GM19324 (cell line): ENCODE data around the gene LDLRAD2.
A peak's percentile ranks its signal among the peaks of the same experiment; 100 is the strongest.

Experiments used
- ATAC-seq: cut with Tn5 transposase; IDR thresholded peaks from one replicate; pipeline ENCODE4 v1.9.1; 2021; ENCODE audit warnings: mild to moderate bottlenecking, moderate library complexity; ENCODE audit not compliant: unreplicated experiment, low FRiP score

The LDLRAD2 gene

GRCh38 chr1:21857840-21858670, 46.0 kb downstream of the LDLRAD2 start:
- no peak for ATAC-seq

GRCh38 chr1:21859669-21860179, 47.7 kb downstream of the LDLRAD2 start:
- no peak for ATAC-seq

DNA sequence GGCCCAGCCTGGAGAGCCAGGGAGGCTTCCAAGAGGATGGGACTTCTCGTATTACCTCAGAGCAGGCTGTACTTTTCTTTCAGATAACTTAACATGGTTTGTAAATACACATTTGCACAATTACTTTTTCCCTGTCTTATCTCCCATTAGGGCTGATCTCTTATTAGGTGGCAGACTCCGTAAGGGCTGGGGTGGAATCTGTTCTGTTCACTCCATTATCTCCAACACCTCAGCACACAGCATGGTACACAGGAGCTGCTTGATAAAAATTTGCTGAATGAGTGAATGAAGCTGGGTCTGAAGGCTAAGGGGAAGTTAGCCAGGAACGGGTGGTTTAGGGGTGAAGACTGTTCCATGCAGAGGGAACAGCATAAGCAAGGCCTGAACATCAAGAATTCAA, 48.9 kb downstream of the LDLRAD2 start:
- ATAC-seq: no peak

DNA sequence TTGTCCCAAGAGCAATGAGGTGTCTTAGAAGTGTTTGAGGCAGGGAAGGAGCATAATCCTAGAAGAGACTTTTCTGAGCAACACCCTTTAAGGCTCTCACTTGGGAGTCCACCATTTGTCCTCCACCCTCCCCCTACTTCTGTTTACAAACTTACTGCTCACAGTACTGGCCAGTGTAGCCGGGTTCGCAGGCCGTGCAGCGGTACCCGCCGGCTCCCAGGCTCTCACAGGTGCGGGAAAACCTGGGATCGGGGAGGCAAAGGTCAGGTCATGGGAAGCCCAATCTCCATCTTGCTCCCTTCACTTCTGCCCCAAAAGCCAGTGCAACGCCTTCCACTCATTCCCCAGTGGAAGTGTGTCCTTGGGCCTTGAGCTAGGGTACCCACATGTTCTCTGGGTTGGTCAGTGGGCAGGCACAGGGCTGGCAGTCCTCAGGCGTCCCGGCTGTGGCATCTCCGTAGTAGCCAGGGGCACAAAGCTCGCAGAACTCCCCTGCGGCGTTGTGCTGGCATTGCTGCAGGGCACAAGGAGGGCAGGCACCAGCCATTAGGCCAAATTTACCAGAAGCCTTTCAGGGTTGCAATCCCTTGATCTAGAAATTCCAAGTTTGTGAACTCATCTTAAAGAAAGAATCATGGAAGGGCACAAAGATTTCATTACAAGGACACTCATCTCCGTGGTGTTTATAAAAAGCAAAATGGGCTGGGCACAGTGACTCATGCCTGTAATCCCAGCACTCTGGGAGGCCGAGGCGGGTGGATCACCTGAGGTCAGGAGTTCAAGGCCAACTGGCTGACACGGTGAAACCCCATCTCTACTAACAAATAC, 49.8 kb downstream of the LDLRAD2 start:
- no peak for ATAC-seq

- no peak for ATAC-seq
Measured at GRCh38 chr1:21863981-21864380, 51.9 kb downstream of the LDLRAD2 start.

DNA sequence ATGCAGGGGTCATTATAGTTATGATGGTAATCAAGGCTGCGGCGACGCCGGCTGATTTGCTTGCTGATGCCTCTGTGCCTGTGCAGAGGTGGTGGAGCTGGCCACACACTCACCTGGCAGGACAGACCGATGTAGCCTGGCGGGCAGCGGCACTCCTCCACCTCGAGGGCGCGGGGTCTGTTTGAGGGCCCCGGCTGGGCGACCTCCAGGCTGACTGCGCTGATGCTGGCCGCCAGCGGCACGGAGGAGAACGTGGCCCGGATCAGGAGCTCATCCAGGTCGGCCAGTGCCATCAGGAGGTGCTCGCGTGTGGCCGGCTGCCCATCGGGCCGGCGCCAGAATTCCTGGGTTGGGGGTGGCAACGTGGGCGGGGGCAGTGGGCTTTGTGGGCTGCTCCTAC, 52.7 kb downstream of the LDLRAD2 start:
- ATAC-seq: no peak

- no peak for ATAC-seq
Measured at GRCh38 chr1:21865609-21865942, 53.5 kb downstream of the LDLRAD2 start.

DNA sequence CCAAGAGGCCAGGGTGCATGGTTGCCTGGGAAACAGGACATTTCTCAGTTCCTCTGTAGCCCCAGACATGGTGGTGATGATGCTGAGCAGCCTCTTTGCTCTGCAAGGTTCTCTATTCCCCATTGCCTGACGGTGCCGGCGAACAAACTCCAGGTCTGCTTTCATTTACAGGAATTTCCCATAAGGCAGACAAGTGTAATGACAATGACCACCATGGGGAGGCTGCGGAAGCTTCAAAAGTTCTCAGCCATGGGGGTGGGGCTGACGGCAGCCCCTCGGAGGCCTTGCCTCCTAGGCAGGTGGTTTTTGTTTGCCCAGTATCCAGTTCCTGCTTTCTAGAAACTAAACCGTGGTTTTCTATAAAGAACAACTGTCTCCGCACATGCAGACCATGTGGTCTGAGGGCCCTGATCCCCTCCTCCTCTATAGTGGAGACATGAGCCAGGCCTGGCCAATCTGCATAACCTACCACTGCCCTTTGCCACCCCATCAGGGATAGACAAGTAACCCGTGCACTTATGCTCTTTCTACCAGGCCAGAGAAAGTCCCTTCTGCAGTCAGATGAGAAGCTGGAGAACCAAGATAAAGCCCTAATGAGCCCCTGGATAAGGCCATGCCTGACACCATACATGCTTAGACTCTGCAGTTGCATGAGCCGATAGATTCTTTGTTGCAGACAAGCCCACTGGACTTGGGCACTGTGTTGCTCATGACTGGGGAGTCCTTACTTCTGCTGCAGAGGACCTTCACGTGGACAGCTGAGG, 54.1 kb downstream of the LDLRAD2 start:
- peak; percentile 81 for ATAC-seq

DNA sequence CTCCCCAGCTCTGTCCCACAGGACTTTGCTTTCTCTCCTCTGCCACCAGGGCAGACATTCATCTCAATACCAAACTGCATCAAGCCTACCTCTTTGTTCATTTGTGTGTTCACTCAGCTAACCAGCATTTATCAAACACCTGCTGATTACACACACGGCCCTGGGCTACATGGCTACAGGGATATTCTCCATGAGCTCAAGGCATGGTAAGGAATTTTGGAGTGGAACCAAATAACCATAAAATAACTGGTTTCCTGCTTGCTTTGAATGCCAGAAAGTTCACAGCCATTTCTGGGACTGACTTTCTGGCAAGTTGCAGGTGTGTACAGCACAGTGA, 54.6 kb downstream of the LDLRAD2 start:
- no peak for ATAC-seq

DNA sequence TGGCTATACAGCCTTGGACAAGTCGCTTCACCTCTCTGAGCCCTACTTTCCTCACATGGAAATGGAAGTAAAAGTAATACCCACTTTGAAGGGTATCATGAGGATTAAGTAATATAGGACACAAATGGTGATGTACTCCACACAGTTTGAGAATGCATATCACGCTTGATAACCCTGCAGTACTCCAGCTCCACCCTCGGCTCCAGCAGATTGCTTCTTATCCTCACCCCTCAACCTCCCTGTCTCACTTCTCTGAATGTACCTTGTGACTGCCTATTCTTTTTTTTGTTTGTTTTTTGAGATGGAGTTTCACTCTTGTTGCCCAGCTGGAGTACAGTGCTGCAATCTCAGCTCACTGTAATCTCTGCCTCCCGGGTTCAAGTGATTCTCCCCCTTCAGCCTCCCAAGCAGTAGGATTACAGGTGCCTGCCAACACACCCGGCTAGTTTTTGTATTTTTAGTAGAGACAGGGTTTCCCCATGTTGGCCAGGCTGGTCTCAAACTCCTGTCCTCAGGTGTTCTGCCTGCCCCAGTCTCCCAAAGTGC, 55.5 kb downstream of the LDLRAD2 start:
- no peak for ATAC-seq

DNA sequence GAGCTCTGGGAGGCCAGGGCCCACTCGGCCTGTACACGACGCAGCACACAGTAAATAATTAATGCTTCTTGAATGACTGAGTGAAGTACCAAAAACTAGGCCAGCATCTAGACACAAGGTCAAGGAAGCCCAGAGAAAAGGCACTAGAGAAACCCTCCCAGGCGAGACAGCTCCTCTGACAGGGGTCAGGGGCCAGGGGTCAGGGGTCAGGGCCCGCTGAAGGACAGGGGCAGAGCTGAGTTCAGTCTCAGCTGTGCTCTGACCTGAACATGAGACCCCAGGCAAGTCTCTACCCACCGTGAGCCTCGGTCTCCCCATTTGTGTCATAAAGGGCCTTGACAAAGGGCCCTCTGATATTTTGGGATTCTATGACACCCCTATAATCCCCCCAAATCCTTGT, 56.4 kb downstream of the LDLRAD2 start:
- ATAC-seq: no peak

DNA sequence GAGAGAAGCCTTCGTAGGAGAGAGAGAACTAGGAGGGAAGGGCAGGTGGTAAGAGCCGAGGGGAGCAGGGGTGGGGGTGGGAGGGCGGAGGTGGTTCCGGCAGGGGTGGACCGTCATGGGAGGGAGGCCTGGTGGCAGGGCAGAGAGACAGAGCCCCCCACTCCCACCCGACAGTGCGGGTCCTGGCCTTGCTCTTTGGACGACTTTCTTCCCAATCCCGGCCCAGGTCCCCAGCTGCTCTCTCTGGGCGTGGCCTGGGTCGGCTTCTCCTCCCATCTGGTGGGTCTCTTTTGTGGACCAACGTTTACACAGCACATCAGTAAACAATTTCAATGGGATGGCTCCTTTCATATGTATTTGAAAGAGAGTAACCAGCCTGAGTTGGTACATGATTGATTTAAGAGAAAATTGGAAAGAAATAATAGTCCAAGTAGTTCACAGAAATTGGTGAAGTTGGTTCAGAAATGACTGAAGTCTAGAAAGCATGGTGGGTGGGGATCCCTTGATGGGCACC, 56.9 kb downstream of the LDLRAD2 start:
- ATAC-seq: no peak

GRCh38 chr1:21869620-21870121, 57.6 kb downstream of the LDLRAD2 start:
- no peak for ATAC-seq

DNA sequence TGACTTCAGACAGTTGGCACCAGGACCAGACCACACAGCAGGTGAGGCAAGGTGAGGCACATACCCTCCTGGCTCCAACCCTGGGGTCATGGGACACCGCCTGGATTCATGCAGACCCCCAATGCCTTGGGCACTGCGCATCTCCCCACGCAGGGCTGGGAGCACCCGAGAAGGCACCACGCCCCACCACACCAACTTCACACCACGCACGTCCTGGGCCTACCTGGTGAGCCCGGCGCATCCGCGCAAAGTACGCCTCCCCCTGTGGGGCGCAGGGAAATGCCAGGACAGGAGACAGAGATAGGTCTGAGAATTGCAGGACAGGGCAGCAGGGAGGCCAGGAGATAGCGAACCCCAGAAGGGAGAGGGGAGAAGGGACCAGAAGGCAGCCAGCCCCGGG, 58.5 kb downstream of the LDLRAD2 start:
- ATAC-seq: no peak

DNA sequence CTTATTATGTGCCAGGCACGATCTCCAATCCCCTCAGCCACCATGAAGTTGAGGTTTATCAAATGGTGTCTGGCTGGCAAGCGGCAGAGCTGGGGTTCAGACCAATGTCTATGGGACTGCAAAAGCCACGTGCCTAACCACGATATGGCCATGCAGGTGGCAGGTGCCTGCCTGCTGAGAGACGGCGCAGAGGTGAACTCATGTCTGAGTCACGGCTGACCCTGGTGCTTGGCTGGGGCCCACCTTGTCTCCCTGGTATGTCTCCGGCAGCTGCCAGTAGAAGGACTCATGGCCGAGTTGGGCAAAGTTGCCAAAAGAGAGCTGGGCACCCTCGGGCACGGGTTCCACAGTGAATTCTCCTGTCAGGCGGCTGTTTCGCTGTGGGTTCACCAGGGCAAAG, 59.9 kb downstream of the LDLRAD2 start:
- ATAC-seq: no peak

- no peak for ATAC-seq
Measured at GRCh38 chr1:21872445-21873079, 60.5 kb downstream of the LDLRAD2 start.

DNA sequence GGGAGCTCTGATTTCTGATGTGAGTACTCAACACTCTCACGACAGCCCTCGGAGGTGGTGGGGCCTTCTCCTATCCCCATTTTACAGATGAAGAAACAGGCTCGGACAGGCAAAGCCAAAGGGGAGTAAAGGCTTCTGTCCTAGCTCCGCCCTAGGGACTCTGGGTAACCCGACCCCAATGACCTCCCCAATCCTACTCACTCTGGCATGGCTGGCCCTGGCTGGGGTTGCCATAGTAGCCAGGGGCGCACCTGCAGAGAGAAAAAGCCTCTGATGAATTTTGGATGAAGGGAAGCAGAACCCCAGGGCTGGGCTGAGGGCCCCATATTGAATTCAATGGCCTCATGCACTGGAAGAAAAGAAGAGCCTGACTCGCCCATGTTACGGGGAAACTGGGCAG, 61.1 kb downstream of the LDLRAD2 start:
- ATAC-seq: no peak

DNA sequence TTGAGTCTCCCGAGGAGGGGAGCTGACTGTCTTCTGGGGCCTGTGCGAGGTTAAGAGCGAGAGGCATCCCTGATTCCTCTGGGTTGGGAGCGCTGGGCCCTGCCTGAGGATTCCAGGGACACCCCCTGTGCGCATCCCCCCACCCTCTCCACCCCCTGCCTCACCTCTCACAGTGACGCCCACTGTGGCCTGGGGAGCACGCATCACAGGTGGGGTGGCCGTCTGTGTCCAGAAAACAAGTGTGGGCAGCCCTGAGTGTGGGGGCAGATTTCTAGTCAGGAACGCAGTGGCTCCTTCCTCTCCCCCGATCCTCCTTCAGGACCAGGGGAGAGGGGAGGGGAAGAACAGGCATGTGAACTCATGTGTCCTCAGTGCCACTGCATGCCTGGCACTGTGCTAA, 61.7 kb downstream of the LDLRAD2 start:
- no peak for ATAC-seq

- no peak for ATAC-seq
Measured at GRCh38 chr1:21874328-21874727, 62.3 kb downstream of the LDLRAD2 start.
